Glutamatergic neuron (in vitro differentiated cells): ENCODE measurements around the gene TANGO2. TPM values are rescaled to one million over a fixed set of nuclear protein-coding genes. Genes with fewer than 3 reads are reported as not detected.
"Not testable (repeated sequence)": the region's sequence is repeated elsewhere in the genome, so short reads cannot be mapped to it uniquely, and the experiment has no call there.

ENCODE experiments used
- DNase-seq: peaks from one replicate; pipeline ENCODE4 v3.0.0; 2022
- H3K27ac Mint-ChIP-seq: one replicate; pipeline ENCODE4 v1.8.0; 2020; ENCODE audit warnings: mild to moderate bottlenecking, mixed read lengths, inconsistent platforms; ENCODE audit not compliant: unreplicated experiment
- H3K27me3 Mint-ChIP-seq: one replicate; pipeline ENCODE4 v1.8.0; 2020; ENCODE audit warnings: mild to moderate bottlenecking, moderate library complexity, mixed read lengths, inconsistent platforms; ENCODE audit not compliant: unreplicated experiment
- H3K36me3 Mint-ChIP-seq: one replicate; pipeline ENCODE4 v1.8.0; 2020; ENCODE audit warnings: mild to moderate bottlenecking, mixed read lengths, inconsistent platforms; ENCODE audit not compliant: unreplicated experiment
- H3K4me1 Mint-ChIP-seq: one replicate; pipeline ENCODE4 v1.8.0; 2020; ENCODE audit warnings: mild to moderate bottlenecking, low read depth, mixed read lengths, inconsistent platforms; ENCODE audit not compliant: unreplicated experiment
- H3K4me3 Mint-ChIP-seq: one replicate; pipeline ENCODE4 v1.8.0; 2020; ENCODE audit warnings: mild to moderate bottlenecking, mixed read lengths, inconsistent platforms; ENCODE audit not compliant: unreplicated experiment
- H3K9me3 Mint-ChIP-seq: one replicate; pipeline ENCODE4 v1.8.0; 2020; ENCODE audit warnings: mild to moderate bottlenecking, moderate library complexity, mixed read lengths, inconsistent platforms; ENCODE audit not compliant: unreplicated experiment
- total RNA-seq: library from RNA; stranded (reverse); fragmentation: NEBNext Ultra II Directional; extraction: Animal tissue kit (Norgen Biotek cat#: 25700); gene quantifications from one replicate; pipeline ENCODE4 v1.2.1, GENCODE V29; 2021; ENCODE audit not compliant: unreplicated experiment
- TF ChIP-seq, protein P1 (sequence below): fragments of 200-600 bp; sonication (generic); IDR thresholded peaks from one replicate; pipeline ENCODE4 v1.5.0; 2021; ENCODE audit not compliant: partially characterized antibody, unreplicated experiment

TANGO2 gene
- total RNA-seq, 1 donor from 2014 or later: 31.8 TPM

GRCh38 chr22:20064545-20065262 lies 43.8 kb downstream of the TANGO2 start:
- no peak for DNase-seq
- Mint-ChIP-seq H3K4me1 (no peaks in the 10 kb centered on the region), H3K9me3 (peaks cover 10% of the 10 kb centered on the region), H3K27me3 (peaks cover 7% of the 10 kb centered on the region), H3K27ac (no peak overlapping the region), H3K4me3 (no peak overlapping the region), H3K36me3 (no peaks in the 10 kb centered on the region)
- TF ChIP-seq, protein P1, sequence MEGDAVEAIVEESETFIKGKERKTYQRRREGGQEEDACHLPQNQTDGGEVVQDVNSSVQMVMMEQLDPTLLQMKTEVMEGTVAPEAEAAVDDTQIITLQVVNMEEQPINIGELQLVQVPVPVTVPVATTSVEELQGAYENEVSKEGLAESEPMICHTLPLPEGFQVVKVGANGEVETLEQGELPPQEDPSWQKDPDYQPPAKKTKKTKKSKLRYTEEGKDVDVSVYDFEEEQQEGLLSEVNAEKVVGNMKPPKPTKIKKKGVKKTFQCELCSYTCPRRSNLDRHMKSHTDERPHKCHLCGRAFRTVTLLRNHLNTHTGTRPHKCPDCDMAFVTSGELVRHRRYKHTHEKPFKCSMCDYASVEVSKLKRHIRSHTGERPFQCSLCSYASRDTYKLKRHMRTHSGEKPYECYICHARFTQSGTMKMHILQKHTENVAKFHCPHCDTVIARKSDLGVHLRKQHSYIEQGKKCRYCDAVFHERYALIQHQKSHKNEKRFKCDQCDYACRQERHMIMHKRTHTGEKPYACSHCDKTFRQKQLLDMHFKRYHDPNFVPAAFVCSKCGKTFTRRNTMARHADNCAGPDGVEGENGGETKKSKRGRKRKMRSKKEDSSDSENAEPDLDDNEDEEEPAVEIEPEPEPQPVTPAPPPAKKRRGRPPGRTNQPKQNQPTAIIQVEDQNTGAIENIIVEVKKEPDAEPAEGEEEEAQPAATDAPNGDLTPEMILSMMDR: no peak

GRCh38 chr22:20065896-20066616 lies 45.1 kb downstream of the TANGO2 start:
- H3K4me1 Mint-ChIP-seq: no peaks in the 10 kb centered on the region
- peaks cover 7% of the 10 kb centered on the region for H3K27me3 Mint-ChIP-seq
- H3K4me3 Mint-ChIP-seq: no peak overlapping the region
- peaks cover 10% of the 10 kb centered on the region for H3K9me3 Mint-ChIP-seq
- no peaks in the 10 kb centered on the region for H3K36me3 Mint-ChIP-seq
- no peak for DNase-seq
- TF ChIP-seq, protein P1: no peak
- H3K27ac Mint-ChIP-seq: no peak overlapping the region

- TF ChIP-seq, protein P1: no peak
- H3K27ac Mint-ChIP-seq: no peak overlapping the region
- H3K4me3 Mint-ChIP-seq: no peak overlapping the region
- H3K27me3 Mint-ChIP-seq: peaks cover 7% of the 10 kb centered on the region
- H3K4me1 Mint-ChIP-seq: no peaks in the 10 kb centered on the region
- no peak for DNase-seq
- H3K9me3 Mint-ChIP-seq: peaks cover 10% of the 10 kb centered on the region
- no peaks in the 10 kb centered on the region for H3K36me3 Mint-ChIP-seq
Measured at GRCh38 chr22:20066617-20067383, 45.9 kb downstream of the TANGO2 start.

- H3K4me1 Mint-ChIP-seq, H3K27me3 Mint-ChIP-seq, DNase-seq, H3K4me3 Mint-ChIP-seq, H3K36me3 Mint-ChIP-seq, H3K27ac Mint-ChIP-seq, H3K9me3 Mint-ChIP-seq: not testable (repeated sequence)
Measured at GRCh38 chr22:20067384-20067682, 46.4 kb downstream of the TANGO2 start.

DNA sequence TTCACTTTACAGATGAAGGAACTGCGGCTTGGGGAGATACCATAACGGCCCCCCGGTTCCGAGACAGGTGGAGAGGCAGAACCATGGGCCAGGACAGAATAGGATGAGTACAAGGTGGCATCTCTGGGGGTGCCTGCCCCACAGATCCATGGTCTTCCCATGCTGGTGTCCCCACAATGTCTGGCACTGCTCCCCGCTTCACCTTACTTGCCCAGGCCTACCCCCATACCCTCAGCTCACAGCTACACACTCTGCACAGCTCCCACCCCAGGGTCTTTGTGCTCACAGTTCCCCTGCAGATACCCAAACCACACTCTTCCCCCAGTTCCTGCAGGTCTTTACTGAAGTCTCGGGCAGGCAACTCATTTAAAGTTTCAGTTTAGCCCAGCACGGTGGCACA lies 47.7 kb downstream of the TANGO2 start:
- Mint-ChIP-seq H3K4me1 (no peaks in the 10 kb centered on the region), H3K36me3 (no peaks in the 10 kb centered on the region), H3K27ac (no peak overlapping the region), H3K4me3 (no peak overlapping the region), H3K27me3 (peaks cover 5% of the 10 kb centered on the region), H3K9me3 (peaks cover 7% of the 10 kb centered on the region)
- DNase-seq: no peak
- TF ChIP-seq, protein P1: no peak
